Stimulated activated naive CD8-positive, alpha-beta T cell treated with anti-CD3 and anti-CD28 coated beads, Interleukin-15, Interleukin-2, amounts not matched to agents 100 ng/mL and 50 ng/mL, for 24 hours (primary cell): ENCODE data around the gene PBRM1.

Experiments used
- H3K27ac Mint-ChIP-seq: one replicate; pipeline ENCODE4 v1.8.0; 2021; ENCODE audit warnings: mild to moderate bottlenecking, mixed read lengths
- H3K27me3 Mint-ChIP-seq: one replicate; pipeline ENCODE4 v1.8.0; 2021; ENCODE audit warnings: mixed read lengths
- H3K36me3 Mint-ChIP-seq: one replicate; pipeline ENCODE4 v1.8.0; 2021; ENCODE audit warnings: low read depth, mixed read lengths
- H3K4me1 Mint-ChIP-seq: one replicate; pipeline ENCODE4 v1.8.0; 2021; ENCODE audit warnings: low read depth, mixed read lengths
- H3K4me3 Mint-ChIP-seq: one replicate; pipeline ENCODE4 v1.8.0; 2021; ENCODE audit warnings: mild to moderate bottlenecking, mixed read lengths
- H3K9me3 Mint-ChIP-seq: one replicate; pipeline ENCODE4 v1.8.0; 2021; ENCODE audit warnings: mixed read lengths

The PBRM1 gene

DNA sequence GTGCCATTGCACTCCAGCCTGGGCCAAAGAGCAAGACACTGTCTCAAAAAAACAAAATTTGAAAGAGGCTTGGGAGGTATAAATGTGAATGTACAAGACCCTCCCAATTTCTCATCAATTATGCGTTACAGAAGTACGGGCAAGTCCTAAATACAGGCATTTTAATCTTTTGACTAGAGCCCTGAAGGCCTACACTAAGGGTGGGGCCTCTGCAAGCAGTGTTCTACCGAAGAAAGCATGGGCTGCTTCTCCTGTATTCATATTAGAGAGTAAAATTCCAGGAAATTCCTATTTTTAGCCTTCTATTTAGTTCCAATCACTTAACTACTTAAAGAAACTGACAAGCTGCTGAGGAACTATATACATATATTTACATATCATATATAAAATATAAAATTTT lies 25.7 kb downstream of the PBRM1 start:
- Mint-ChIP-seq H3K27me3 (no peaks in the 10 kb centered on the region), H3K27ac (no peak overlapping the region), H3K4me1 (peaks cover 4% of the 10 kb centered on the region), H3K4me3 (no peak overlapping the region), H3K36me3 (peaks cover 60% of the 10 kb centered on the region), H3K9me3 (no peaks in the 10 kb centered on the region)

DNA sequence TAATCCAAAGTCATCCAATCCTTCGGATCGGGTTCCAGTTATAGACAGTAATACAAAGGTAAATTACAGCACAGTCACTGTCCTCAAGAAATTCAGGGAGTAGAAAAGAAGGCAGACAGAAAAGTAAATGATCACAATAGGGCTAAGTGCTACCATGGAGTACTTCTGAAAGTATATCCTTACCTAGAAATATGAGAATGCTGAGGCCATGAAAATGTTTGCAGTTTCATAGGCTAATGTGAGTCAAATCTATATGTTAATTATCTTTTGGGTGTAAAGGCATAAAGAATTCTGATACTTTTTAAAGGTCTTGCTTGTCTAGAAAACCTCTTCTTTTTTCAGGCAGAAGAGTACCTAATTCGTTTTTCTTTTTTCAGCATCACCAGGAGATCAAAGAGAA lies 29.8 kb downstream of the PBRM1 start:
- peak overlapping the region; percentile 61 for H3K27ac Mint-ChIP-seq
- peaks cover 52% of the 10 kb centered on the region for H3K36me3 Mint-ChIP-seq
- H3K4me1 Mint-ChIP-seq: peaks cover 4% of the 10 kb centered on the region
- H3K27me3 Mint-ChIP-seq: no peaks in the 10 kb centered on the region
- no peaks in the 10 kb centered on the region for H3K9me3 Mint-ChIP-seq
- H3K4me3 Mint-ChIP-seq: no peak overlapping the region

DNA sequence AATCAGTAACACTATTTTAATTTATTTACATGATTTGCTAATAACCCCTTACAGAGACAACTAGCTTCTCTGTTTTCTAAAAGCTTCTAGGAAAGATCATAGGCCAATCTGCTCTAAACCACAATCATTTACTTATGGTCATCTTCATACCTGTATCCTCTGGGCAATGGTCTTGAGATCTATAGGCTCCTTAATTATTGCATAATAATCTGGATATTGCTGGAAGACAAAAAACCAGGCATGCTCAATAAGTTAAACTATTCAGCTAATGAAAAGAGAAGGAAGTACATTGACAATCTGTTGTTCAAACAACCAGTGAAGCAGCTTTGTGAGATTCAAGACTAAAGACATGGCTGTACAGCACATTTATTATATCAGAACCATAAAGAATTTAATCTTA lies 34.1 kb downstream of the PBRM1 start:
- Mint-ChIP-seq H3K4me3 (no peak overlapping the region), H3K4me1 (peaks cover 4% of the 10 kb centered on the region), H3K9me3 (no peaks in the 10 kb centered on the region), H3K27me3 (no peaks in the 10 kb centered on the region), H3K27ac (no peak overlapping the region), H3K36me3 (peaks cover 69% of the 10 kb centered on the region)

DNA sequence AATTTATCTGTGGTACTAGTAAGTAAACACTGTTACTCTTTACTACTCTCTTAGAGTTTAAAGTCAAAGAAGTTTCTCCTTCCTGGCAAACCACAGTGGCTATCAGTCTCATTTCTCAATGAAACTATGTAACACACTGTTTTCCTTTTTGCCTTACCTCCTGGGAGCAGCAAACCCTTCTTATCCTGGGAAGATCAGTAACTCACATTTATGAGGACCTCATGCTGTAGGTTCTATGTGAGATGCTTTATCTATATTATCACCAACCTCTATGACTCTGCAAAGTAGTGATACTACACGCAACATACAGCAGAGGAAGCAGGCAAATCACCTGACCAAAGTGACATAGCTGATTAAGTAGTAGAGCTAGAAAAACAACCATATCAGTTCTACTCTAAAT lies 35.3 kb downstream of the PBRM1 start:
- Mint-ChIP-seq H3K4me3 (no peak overlapping the region), H3K9me3 (no peaks in the 10 kb centered on the region), H3K27me3 (no peaks in the 10 kb centered on the region), H3K4me1 (no peaks in the 10 kb centered on the region), H3K36me3 (peaks cover 69% of the 10 kb centered on the region), H3K27ac (no peak overlapping the region)

DNA sequence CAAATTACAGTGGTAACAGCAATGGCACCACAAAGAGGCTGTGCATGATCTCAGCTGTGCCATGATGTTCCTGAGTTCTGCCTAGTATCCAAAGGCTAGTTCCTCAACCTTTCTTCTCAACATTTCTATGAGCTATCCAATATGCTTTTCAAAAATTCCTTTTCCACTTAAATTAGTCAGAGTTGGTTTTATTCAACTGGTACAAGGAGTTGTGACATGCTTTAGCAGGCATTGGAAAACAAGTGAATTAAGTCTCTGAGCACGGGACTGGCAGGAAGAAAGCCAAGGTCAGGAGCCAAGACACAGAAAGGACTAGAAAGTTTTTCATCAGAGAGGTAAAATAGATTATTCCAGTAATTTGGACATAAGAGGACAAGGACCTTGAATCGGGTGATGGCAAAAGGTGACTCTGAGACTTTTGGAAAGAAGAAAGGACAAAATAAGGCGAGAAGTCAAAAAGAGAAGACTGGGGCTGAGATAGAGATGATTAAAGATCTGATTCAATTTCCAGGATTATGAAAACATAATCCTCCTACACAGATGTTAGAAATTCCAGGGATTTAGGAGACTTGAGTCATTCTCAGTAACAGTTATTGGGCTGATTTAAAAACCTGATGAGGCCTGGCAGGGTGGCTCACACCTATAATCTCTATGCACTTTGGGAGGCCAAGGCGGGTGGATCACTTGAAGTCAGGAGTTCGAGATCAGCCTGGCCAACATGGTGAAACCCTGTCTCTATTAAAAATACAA lies 36.1 kb downstream of the PBRM1 start:
- no peaks in the 10 kb centered on the region for H3K27me3 Mint-ChIP-seq
- no peaks in the 10 kb centered on the region for H3K4me1 Mint-ChIP-seq
- H3K4me3 Mint-ChIP-seq: no peak overlapping the region
- H3K9me3 Mint-ChIP-seq: no peaks in the 10 kb centered on the region
- H3K27ac Mint-ChIP-seq: no peak overlapping the region
- peaks cover 72% of the 10 kb centered on the region for H3K36me3 Mint-ChIP-seq

DNA sequence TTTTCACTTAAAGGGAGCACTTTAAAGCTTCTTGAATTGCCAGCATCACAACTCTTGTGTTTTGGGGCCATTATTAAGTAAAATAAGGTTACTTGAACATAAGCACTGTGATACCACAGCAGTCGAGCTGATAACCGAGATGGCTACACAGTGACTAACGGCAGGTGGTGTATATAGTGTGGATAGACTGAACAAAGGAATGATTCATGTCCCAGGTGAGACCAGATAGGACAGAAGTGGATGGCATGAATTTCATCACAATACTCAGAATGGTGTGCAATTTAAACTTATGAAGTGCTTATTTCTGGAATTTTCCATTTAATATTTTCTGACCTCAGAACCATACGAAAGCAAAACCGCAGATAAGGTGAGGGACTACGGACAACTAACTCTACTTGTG lies 40.2 kb downstream of the PBRM1 start:
- no peaks in the 10 kb centered on the region for H3K27me3 Mint-ChIP-seq
- peaks cover 71% of the 10 kb centered on the region for H3K36me3 Mint-ChIP-seq

DNA sequence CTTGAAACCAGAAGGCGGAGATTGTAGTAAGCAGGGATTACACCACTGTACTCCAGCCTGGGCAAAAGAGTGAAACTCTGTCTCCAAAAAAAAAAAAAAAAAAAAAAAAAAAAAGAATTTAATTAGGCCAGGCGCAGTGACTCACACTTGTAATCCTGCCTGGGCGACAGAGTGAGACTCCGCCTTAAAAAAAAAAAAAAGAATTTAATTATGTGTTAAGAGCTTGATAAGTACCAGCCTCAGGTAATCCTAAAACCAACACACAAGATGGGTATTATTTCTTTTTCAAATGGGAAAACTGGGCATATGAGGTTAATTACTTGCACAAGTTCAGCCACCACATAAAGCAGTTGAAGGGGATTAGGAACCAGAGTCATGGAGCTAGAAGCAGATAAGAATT lies 49.0 kb downstream of the PBRM1 start:
- no peaks in the 10 kb centered on the region for H3K27me3 Mint-ChIP-seq
- no peaks in the 10 kb centered on the region for H3K4me1 Mint-ChIP-seq
- peaks cover 48% of the 10 kb centered on the region for H3K36me3 Mint-ChIP-seq
- H3K4me3 Mint-ChIP-seq: no peak overlapping the region
- H3K9me3 Mint-ChIP-seq: no peaks in the 10 kb centered on the region
- H3K27ac Mint-ChIP-seq: no peak overlapping the region

More for the DNA sequence above, 40.2 kb downstream of the PBRM1 start:
- H3K4me1 Mint-ChIP-seq: no peaks in the 10 kb centered on the region
- H3K9me3 Mint-ChIP-seq: no peaks in the 10 kb centered on the region
- no peak overlapping the region for H3K4me3 Mint-ChIP-seq
- no peak overlapping the region for H3K27ac Mint-ChIP-seq

DNA sequence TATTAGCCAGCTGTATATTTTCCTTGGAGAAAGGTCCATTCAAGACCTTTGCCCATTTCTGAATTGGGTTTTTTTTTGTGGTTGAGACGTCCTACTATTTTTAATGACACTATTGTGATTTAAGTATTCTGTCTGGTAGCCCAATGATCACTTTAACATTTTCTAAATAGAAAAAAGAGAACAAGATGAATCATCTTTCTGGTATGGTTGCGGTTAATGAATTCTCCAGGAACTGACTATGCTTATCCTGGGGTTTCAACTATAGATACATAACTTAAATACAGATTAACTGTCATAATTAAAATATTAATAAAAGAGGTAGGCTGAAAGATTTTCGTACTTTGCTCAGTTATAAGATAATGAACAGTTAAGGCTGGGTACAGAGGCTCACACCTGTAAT lies 51.9 kb downstream of the PBRM1 start:
- Mint-ChIP-seq H3K27ac (no peak overlapping the region), H3K36me3 (peaks cover 33% of the 10 kb centered on the region)

DNA sequence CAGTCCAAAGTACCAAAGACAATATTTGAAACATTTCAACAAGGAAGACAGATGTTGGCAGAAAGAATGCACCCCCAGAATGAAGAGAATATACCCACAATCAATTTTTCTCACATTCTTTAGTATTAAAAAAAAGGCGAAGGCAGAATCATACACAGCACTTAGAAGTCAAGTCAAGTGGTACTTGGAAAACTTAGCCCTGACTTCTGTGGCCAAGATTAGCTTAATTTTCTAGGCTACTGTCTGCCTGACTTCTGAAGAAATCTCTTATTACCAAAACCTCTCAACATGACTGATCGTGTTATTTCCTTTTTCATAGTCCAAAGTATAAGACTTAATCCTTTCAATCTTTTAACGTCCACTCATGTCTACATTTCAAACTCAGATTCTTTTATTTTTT lies 60.7 kb downstream of the PBRM1 start:
- H3K4me1 Mint-ChIP-seq: peaks cover 22% of the 10 kb centered on the region
- no peak overlapping the region for H3K4me3 Mint-ChIP-seq
- H3K9me3 Mint-ChIP-seq: no peaks in the 10 kb centered on the region
- H3K36me3 Mint-ChIP-seq: peaks cover 54% of the 10 kb centered on the region
- no peak overlapping the region for H3K27ac Mint-ChIP-seq
- H3K27me3 Mint-ChIP-seq: no peaks in the 10 kb centered on the region

More for the DNA sequence above, 51.9 kb downstream of the PBRM1 start:
- no peaks in the 10 kb centered on the region for H3K27me3 Mint-ChIP-seq
- no peaks in the 10 kb centered on the region for H3K9me3 Mint-ChIP-seq
- no peaks in the 10 kb centered on the region for H3K4me1 Mint-ChIP-seq
- no peak overlapping the region for H3K4me3 Mint-ChIP-seq

DNA sequence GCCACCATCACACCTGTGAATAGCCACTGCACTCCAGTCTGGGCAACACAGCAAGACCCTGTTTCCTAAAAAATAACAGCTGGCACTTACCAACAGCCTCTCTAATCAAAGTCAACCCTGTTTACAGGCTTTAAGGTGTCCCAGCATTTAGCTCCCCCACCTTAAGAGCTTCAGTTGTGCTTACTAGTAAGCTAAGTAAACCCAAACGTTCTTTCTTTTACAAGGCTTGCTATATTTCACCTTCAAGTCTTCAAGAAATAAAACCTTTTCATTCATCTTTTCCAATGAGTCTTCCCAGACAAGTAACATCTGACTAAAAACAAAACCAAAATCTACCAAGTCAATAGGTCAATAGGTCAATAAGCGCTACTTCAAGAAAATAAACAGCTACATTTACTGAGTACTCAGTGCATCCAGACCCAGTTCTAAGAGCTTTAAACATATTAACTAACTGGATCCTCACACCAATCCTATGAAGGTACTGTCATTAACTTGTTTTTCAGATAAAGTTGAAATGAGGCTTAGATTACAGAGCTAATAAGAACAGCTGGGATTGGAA lies 62.4 kb downstream of the PBRM1 start:
- no peak overlapping the region for H3K4me3 Mint-ChIP-seq
- H3K27me3 Mint-ChIP-seq: no peaks in the 10 kb centered on the region
- H3K27ac Mint-ChIP-seq: no peak overlapping the region
- no peaks in the 10 kb centered on the region for H3K9me3 Mint-ChIP-seq
- peaks cover 23% of the 10 kb centered on the region for H3K4me1 Mint-ChIP-seq
- H3K36me3 Mint-ChIP-seq: peaks cover 57% of the 10 kb centered on the region

DNA sequence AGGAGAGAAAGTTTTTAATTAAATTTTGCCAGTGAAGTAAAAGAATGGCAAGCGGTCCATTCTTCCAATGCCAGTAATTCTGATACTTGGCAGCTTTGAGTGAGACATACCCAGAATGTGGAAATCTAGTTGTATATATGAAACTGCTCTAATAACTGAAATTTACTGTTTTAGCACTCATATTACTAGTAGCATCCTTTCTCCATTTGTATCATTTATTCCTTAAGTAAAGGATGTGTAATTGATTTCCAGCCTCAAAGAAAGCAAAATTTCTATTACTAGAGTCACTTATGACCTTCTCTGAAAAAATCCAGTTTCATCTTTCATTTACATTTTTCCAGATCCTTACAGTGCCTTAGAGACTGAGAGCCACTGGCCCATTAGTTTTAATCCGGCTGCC lies 65.1 kb downstream of the PBRM1 start:
- H3K27me3 Mint-ChIP-seq: no peaks in the 10 kb centered on the region
- peaks cover 59% of the 10 kb centered on the region for H3K36me3 Mint-ChIP-seq
- no peak overlapping the region for H3K4me3 Mint-ChIP-seq
- H3K27ac Mint-ChIP-seq: no peak overlapping the region
- peaks cover 23% of the 10 kb centered on the region for H3K4me1 Mint-ChIP-seq
- no peaks in the 10 kb centered on the region for H3K9me3 Mint-ChIP-seq

DNA sequence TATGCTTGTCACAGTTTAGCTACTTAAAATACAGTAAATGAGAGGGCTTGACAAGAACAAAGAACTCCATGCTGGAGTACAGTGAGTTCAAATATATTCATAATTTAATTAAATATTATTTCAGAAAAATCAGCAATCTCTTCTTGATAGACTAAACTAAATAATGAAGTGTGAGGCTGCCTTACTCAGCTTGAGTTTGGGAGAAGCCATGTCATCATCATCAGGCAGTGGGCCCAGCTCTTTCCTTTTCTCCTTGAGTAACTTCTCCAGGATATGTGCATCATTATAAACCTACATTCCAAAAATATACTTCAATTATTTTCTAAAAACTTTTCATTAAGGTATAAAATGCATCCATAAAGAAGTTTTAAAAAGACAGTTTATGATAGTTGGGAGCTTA lies 70.5 kb downstream of the PBRM1 start:
- Mint-ChIP-seq H3K27ac (no peak overlapping the region), H3K9me3 (no peaks in the 10 kb centered on the region), H3K4me1 (peaks cover 3% of the 10 kb centered on the region), H3K4me3 (no peak overlapping the region), H3K27me3 (no peaks in the 10 kb centered on the region), H3K36me3 (peaks cover 74% of the 10 kb centered on the region)

DNA sequence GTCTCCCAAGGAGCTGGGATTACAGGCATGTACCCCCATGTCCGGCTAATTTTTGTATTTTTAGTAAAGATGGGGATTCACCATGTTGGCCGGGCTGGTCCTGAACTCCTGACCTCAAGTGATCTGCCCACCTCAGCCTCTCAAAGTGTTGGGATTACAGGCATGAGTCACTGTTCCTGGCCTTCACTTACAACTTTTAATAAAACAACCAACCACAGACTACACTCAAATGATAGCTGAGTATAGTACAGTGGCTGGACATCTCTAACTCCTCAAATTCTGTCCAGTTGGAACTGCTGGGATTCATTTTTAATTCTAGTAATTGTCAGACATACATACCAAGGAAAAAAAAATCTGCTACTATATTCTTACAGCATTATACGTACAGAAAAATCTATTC lies 71.0 kb downstream of the PBRM1 start:
- H3K36me3 Mint-ChIP-seq: peaks cover 71% of the 10 kb centered on the region
- no peaks in the 10 kb centered on the region for H3K27me3 Mint-ChIP-seq
- H3K4me3 Mint-ChIP-seq: no peak overlapping the region
- H3K27ac Mint-ChIP-seq: no peak overlapping the region
- H3K9me3 Mint-ChIP-seq: no peaks in the 10 kb centered on the region
- no peaks in the 10 kb centered on the region for H3K4me1 Mint-ChIP-seq

DNA sequence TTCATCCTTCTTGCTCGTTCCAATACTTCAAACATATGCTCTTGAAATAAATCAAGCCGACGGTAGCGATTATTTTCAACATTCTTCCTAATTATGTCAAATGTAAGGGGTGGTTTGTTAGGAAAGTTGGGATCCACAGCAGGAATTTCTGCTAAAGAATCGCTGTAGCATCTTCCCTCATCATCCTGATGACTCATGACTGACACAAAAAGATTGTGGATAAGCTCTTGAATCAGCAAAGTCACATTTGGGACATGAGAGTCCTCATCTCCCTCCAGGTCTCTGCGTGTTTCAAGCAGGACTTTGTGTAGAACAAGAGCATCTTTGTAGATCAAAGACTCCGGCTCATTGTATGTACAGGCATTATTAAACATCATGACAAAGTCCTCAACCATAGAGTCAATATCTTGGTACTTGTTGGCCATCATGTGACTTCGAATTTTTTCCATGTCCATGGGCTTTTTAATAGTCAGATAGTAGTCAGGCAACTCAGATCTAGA lies 76.3 kb downstream of the PBRM1 start:
- no peaks in the 10 kb centered on the region for H3K27me3 Mint-ChIP-seq
- H3K4me3 Mint-ChIP-seq: no peak overlapping the region
- H3K27ac Mint-ChIP-seq: no peak overlapping the region
- no peaks in the 10 kb centered on the region for H3K4me1 Mint-ChIP-seq
- no peaks in the 10 kb centered on the region for H3K9me3 Mint-ChIP-seq
- peaks cover 68% of the 10 kb centered on the region for H3K36me3 Mint-ChIP-seq

DNA sequence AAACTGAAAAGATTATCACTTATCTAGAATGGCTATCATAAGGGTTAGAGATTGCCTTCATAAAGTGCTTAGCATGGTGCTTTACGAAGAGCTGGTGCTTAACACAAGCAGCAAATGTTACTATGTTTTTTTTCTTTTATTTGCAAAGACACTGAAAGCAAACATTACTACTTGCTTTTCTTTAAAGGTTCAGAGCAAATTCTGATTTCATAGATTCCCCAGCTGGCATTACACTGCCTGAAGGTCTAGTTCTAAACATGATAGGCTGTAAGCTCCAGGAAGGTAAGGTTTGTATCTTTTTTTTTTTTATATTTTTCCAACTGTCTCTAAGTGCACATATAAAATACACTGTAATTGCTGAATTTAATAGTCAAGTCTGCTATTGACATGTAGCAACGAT lies 77.4 kb downstream of the PBRM1 start:
- H3K9me3 Mint-ChIP-seq: no peaks in the 10 kb centered on the region
- H3K36me3 Mint-ChIP-seq: peaks cover 69% of the 10 kb centered on the region

More for the DNA sequence above, 77.4 kb downstream of the PBRM1 start:
- no peaks in the 10 kb centered on the region for H3K27me3 Mint-ChIP-seq
- no peaks in the 10 kb centered on the region for H3K4me1 Mint-ChIP-seq
- no peak overlapping the region for H3K27ac Mint-ChIP-seq
- no peak overlapping the region for H3K4me3 Mint-ChIP-seq
